ENCODE results near the gene ZYX.
A peak's percentile ranks its signal among the peaks of the same experiment; 100 is the strongest.

The ZYX gene, protein sequence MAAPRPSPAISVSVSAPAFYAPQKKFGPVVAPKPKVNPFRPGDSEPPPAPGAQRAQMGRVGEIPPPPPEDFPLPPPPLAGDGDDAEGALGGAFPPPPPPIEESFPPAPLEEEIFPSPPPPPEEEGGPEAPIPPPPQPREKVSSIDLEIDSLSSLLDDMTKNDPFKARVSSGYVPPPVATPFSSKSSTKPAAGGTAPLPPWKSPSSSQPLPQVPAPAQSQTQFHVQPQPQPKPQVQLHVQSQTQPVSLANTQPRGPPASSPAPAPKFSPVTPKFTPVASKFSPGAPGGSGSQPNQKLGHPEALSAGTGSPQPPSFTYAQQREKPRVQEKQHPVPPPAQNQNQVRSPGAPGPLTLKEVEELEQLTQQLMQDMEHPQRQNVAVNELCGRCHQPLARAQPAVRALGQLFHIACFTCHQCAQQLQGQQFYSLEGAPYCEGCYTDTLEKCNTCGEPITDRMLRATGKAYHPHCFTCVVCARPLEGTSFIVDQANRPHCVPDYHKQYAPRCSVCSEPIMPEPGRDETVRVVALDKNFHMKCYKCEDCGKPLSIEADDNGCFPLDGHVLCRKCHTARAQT

GRCh38 chr7:143380646-143381426 is at the start of gene ZYX:
ZYX (plus strand) TSS chr7:143381345; CDS start chr7:143381572, 227 bp downstream.
- peak; percentile 70 to 75 for DNase-seq (ENCODE audit: low read depth in 2 of 2)

DNA sequence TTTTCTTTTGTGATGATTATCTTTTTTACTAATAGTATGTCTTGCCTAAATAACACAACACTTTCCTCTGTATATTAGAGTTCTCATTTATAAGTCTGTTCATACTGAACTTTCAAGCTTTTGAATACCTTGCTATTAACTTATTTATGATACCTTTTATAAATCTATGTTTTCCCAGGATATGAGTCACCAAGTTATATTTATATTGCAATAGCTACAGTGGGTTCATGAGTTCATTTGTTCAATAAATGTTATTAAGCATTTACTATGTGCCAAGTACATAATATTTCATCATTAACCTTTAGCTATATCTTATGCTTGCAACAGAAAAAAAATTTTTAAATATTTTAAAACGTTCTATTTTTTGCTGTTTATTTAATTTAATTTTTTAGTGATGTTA is 46.9 kb upstream of the ZYX start:
- no peak for DNase-seq (ENCODE audit: low read depth in 2 of 2)

GRCh38 chr7:143337216-143337615 is 43.9 kb upstream of the ZYX start:
- DNase-seq (ENCODE audit: low read depth in 2 of 2): no peak

GRCh38 chr7:143341842-143342241 is 39.3 kb upstream of the ZYX start:
- no peak for DNase-seq (ENCODE audit: low read depth in 2 of 2)

DNA sequence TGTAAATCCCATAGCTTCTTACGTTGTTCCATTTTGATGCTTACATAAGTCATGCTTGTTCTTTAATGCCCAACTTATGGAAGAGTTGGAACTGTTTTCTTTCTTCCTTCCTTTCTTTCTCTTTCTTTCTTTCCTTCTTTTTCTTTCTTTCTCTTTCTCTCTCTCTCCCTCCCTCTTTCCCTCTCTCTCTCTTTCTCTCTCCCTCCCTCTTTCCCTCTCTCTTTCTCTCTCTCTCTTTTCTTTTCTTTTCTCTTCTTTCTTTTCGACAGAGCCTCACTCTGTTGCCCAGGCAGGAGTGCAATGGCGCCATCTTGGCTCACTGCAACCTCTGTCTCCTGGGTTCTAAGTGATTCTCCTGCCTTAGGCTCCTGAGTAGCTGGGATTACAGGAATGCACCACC is 37.5 kb upstream of the ZYX start:
- no peak for DNase-seq (ENCODE audit: low read depth in 2 of 2)

GRCh38 chr7:143345428-143345900 is 35.7 kb upstream of the ZYX start:
- peak; percentile 18 to 32 for DNase-seq (ENCODE audit: low read depth in 2 of 2)

DNA sequence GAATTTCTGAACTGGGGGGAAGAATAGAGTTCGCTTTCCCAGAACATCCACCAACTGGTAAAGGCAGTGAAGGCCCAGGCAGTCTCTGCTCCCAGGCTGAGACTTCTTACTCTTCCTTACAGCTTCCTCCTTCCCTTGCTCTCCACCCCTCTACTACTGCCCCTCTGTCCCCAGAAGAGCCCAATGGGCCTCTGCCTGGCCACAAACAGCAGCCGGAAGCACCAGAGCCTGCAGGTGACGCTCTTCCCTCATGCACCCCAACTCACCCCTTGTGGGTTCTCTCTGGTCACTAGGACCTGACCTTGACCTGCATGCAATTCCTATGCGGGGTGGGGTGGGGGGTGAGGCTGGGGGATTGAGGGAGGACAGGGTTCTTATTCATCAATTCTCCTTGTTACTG is 35.1 kb upstream of the ZYX start:
- DNase-seq (ENCODE audit: low read depth in 2 of 2): no peak

DNA sequence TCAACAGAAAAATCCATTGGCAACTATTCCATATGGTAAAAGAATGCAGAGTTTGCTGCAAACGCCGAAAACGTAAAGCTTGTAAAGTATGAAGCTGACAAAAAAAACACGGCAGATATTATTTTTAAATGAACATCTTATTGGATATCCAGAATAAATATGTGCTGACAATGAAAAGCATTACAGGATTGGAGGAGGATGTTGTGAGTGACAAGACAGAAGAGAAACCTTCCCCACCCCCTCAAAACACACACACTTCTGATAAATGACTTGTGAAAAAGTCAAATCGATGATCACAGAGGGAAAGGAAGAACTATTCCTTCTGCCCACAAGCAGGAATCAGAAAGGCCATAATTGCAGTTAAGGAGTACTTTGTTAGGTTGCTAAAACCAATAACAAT is 33.2 kb upstream of the ZYX start:
- DNase-seq (ENCODE audit: low read depth in 2 of 2): no peak

DNA sequence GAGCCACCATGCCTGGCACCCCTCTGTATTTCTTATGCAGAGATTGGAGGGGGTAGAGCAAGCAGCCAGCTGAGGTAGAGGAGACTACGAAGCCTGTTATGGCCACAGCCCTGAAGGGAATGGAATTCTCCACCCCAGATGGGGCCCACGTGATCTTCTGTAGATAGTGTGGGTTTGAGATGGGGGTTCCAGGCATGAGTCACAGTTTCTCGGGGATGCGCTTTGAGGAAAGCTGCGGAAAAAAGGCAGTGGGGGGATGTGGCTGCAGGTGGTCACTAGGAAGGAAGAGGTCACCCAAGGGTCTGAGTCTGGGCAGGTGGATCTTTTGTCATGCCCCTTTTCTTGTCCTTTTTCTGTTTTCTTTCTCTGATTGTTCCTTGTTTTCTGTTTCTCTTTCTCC is 30.1 kb upstream of the ZYX start:
- DNase-seq (ENCODE audit: low read depth in 2 of 2): no peak

DNA sequence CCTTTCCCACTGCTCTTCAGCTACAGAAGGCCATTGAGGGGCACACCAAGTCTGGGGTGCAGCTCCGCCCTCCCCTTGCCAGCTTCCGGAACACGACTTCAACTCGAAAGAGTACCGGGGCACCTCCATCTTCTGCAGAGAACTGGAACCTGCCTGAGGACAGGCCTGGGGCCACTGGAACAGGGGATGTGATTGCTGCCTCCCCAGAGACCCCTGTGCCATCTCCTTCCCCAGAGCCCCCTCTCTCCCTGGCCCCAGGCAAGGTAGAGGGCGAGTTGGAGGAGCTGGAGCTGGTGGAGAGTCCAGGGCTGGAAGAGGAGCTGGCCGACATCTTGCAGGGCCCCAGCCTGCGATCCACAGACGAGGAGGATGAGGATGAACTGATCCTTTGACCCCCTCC is 29.6 kb upstream of the ZYX start:
- no peak for DNase-seq (ENCODE audit: low read depth in 2 of 2)

- DNase-seq (ENCODE audit: low read depth in 2 of 2): no peak
Observed at GRCh38 chr7:143352531-143353002, 28.6 kb upstream of the ZYX start.

DNA sequence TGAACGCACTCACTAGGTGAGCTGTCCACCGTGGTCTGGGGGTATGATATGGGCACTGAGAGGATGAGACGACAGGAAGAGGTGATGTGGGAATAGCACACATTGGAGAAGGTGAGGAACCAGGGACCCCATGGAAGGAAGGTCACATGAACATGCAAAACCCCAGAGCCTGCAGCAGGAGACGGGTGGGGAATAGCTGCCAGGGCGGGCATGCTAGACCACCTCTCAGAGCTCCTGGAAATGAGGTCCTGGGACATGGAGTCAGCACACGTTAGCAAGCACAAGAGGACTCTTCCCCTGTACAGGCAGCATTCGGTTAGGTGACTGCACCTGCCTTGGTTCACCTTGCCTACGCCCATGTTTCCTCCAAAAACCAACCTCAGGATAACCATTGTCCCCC is 26.8 kb upstream of the ZYX start:
- DNase-seq (ENCODE audit: low read depth in 2 of 2): no peak

GRCh38 chr7:143354965-143355364 is 26.2 kb upstream of the ZYX start:
- DNase-seq (ENCODE audit: low read depth in 2 of 2): no peak

- DNase-seq (ENCODE audit: low read depth in 2 of 2): no peak
Observed at GRCh38 chr7:143355450-143356385, 25.4 kb upstream of the ZYX start.

DNA sequence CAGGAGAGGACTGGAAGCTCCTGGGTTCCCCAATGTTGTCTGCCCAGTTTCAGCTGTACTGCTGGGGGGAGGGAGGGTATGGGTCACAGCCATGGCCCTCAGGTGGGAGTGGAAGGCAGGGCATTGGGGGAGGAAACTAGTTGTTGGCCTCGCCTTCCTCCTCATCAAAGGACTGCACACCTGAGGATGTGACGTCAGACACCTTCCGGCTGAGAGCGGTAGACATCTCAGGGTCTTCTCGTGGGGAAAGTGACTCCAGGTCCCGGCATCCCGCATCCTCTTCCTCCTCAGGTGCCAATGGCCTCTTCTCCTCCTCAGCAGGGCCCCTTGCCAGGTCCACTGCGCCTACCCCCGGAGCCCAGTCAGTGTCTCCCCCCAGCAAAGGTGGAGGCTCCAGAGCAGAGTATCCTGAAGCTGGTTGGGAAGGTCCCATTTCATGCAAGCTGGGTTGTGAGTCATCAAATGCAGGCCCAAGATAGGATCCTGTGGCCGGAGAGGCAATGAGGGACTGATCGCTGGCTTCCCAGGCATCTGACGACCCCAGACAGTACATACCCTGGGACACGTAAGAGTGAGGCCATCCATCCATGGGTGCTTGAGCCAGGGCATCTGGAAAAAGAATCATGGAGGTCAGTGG is 24.6 kb upstream of the ZYX start:
- DNase-seq (ENCODE audit: low read depth in 2 of 2): no peak

DNA sequence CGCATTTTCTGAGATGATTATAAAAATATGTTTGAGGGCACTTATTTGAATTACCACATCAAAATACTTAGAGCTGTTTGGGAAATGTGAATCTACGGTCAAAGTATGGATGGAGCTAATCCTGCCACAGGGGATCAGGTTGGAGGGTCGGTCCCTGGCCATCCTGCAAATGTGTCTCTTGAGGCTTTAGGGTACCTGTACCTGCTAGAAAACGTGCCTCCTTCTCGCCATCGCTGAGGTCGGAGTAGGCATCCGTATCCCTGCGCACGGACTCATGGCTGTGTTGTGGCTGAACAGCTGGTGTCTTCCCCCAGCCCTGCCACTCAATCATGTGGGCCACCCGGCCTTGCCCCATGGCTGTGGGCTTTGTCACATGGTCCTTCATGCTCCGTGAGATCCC is 22.5 kb upstream of the ZYX start:
- DNase-seq (ENCODE audit: low read depth in 2 of 2): no peak

DNA sequence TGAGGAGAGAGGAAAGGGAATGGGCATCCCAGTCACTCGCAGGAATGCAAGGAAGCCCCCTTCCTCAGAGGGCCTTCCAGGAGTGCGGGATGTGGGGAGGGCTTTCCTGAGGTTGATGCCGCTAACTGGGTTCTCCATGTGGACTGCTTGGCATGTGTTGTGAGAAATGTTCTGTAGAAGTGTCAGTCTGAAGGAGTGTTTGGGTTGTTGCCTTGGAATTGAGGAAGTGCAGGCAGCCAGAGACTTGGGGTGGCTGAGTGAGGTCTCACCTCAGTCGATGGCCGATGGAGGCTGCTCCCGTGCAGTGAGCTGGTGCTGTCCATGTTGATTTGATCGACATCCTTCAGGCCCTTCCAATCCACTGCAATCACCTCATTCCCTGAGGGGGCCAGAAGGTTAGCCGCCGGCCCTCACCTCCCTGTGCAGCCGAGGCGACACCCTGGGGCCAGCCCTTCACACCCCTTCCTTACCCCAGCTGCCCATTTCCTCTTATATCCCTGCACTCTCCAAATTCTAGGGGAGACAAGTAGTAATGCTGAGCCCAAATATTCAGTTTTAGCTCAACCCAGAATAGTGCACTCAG is 21.3 kb upstream of the ZYX start:
- no peak for DNase-seq (ENCODE audit: low read depth in 2 of 2)

GRCh38 chr7:143360788-143361551 is 20.2 kb upstream of the ZYX start:
- no peak for DNase-seq (ENCODE audit: low read depth in 2 of 2)

GRCh38 chr7:143361552-143362130 is 19.5 kb upstream of the ZYX start:
- DNase-seq (ENCODE audit: low read depth in 2 of 2): no peak

Measured in stimulated activated CD4-positive, alpha-beta T cell treated with anti-CD3 and anti-CD28 coated beads, Interleukin-1b, Interleukin-23, amount 100 ng/mL, for 1 hour (primary cell).